CD4-positive, alpha-beta memory T cell (primary cell): Measurements from ENCODE around the gene TNKS2. TPM values are rescaled to one million over a fixed set of nuclear protein-coding genes. Genes with fewer than 3 reads are reported as not detected.
A peak's percentile ranks its signal among the peaks of the same experiment; 100 is the strongest.

Experiments used
- CTCF ChIA-PET: fragments of 350-600 bp; sonication (Branson Sonifier 250); formaldehyde crosslinking; loops from one replicate; lab custom pipeline; 2021; ENCODE audit warnings: inconsistent platforms; ENCODE audit not compliant: partially characterized antibody; lab: Charles Lee
- POLR2A ChIA-PET: fragments of 350-600 bp; sonication (Branson Sonifier 250); formaldehyde crosslinking; loops from one replicate; lab custom pipeline; 2021; ENCODE audit not compliant: partially characterized antibody; lab: Charles Lee
- DNase-seq, 5 donors: peaks; one replicate each; pipeline versions ENCODE4 v3.0.0 to v3.0.0-alpha.2; 2020 to 2022; ENCODE audit warnings: mixed read lengths in 1 of 5
- H3K27ac ChIP-seq: one replicate; pipeline ENCODE4 v1.7.0; 2013; ENCODE audit warnings: low read depth, low read length
- H3K27me3 ChIP-seq: 2 replicates; pipeline ENCODE4 v1.7.0; 2013; ENCODE audit warnings: mild to moderate bottlenecking, low read length, moderate library complexity; ENCODE audit not compliant: insufficient read depth
- H3K36me3 ChIP-seq: 2 replicates; pipeline ENCODE4 v1.7.0; 2013; ENCODE audit warnings: mild to moderate bottlenecking, low read length, moderate library complexity; ENCODE audit not compliant: insufficient read depth
- H3K4me1 ChIP-seq: 2 replicates; pipeline ENCODE4 v1.7.0; 2013; ENCODE audit warnings: mild to moderate bottlenecking, low read length, moderate library complexity; ENCODE audit not compliant: insufficient read depth
- H3K4me3 ChIP-seq, 2 donors: one replicate each; pipeline ENCODE4 v1.7.0; 2013; ENCODE audit warnings: low read length in 2 of 2, mild to moderate bottlenecking in 1 of 2
- H3K9me3 ChIP-seq, 2 donors: one replicate each; pipeline ENCODE4 v1.7.0; 2013; ENCODE audit warnings: low read length in 2 of 2, control low read depth in 1 of 2; ENCODE audit not compliant: control insufficient read depth in 1 of 2
- H3K27ac Mint-ChIP-seq, 7 donors: one replicate each; pipeline ENCODE4 v1.8.0; 2020 to 2021; ENCODE audit warnings: mixed read lengths in 7 of 7, mild to moderate bottlenecking in 6 of 7, inconsistent platforms in 3 of 7, moderate library complexity in 3 of 7
- H3K27me3 Mint-ChIP-seq, 2 donors: one replicate each; pipeline ENCODE4 v1.8.0; 2020 to 2021; ENCODE audit warnings: mixed read lengths in 2 of 2
- H3K36me3 Mint-ChIP-seq, 2 donors: one replicate each; pipeline ENCODE4 v1.8.0; 2020 to 2021; ENCODE audit warnings: mixed read lengths in 2 of 2, inconsistent platforms in 1 of 2, mild to moderate bottlenecking in 1 of 2
- H3K4me1 Mint-ChIP-seq, 4 donors: one replicate each; pipeline ENCODE4 v1.8.0; 2020 to 2021; ENCODE audit warnings: mixed read lengths in 4 of 4, mild to moderate bottlenecking in 1 of 4
- H3K4me3 Mint-ChIP-seq, 8 donors: one replicate each; pipeline ENCODE4 v1.8.0; 2020 to 2021; ENCODE audit warnings: mixed read lengths in 8 of 8, mild to moderate bottlenecking in 7 of 8, moderate library complexity in 6 of 8, inconsistent platforms in 3 of 8
- H3K9me3 Mint-ChIP-seq, 8 donors: one replicate each; pipeline ENCODE4 v1.8.0; 2020 to 2021; ENCODE audit warnings: mixed read lengths in 8 of 8, mild to moderate bottlenecking in 5 of 8, inconsistent platforms in 3 of 8, moderate library complexity in 1 of 8
- intact Hi-C: fragments of 100-400 bp; cut with micrococcal nuclease; formaldehyde crosslinking; loops from one replicate; pipeline ENCODE4 v1.15.1; 2023
- polyA plus RNA-seq, 2 donors: library from polyadenylated mRNA; unstranded; fragments of 300-500 nt; fragmentation: Illumina TruSeq; gene quantifications; one replicate each; pipeline ENCODE4 v1.2.3, GENCODE V29; 2021
- total RNA-seq, 2 experiments: library from RNA; stranded (reverse); gene quantifications; one replicate each; pipeline ENCODE4 v1.2.3, GENCODE V29; 2021

The TNKS2 gene
- total and polyA plus RNA-seq, 4 experiments from 2014 or later: 18.7 to 70.0 (median 48.1) TPM

DNA sequence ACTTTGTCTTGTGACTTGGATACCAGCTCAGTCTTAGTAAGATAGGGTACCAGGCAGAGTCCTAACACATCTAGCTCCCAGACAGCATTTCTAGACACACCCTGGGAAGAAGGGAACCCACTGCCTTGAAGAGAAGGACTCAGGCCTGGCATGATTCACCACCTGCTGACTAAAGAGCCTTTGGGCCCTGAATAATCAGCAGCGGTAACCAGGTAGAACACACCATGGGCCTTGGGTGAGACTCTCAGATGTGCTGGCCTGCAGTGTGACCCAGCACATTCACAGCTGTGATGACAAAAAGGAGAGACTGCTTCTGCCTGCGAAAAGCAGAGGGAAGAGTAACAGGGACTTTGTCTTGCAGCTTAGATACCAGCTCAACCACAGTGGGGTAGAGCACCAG is 10.4 kb upstream of the TNKS2 start:
- ChIA-PET POLR2A (no interaction called here), CTCF (no interaction called here)
- H3K9me3 ChIP-seq: no peaks in the 10 kb centered on the region
- no peak overlapping the region for H3K27ac ChIP-seq
- H3K4me3 ChIP-seq: no peak overlapping the region
- H3K4me1 Mint-ChIP-seq: no peaks in the 10 kb centered on the region
- H3K27ac Mint-ChIP-seq: no peak overlapping the region
- intact Hi-C loops: no loop called here
- no peaks in the 10 kb centered on the region for H3K9me3 Mint-ChIP-seq
- peaks cover 0 to 4% of the 10 kb centered on the region in 2 donors for H3K27me3 Mint-ChIP-seq
- DNase-seq: no peak
- H3K36me3 ChIP-seq: no peaks in the 10 kb centered on the region
- no peaks in the 10 kb centered on the region for H3K27me3 ChIP-seq
- no peaks in the 10 kb centered on the region for H3K4me1 ChIP-seq
- H3K4me3 Mint-ChIP-seq: no peak overlapping the region
- H3K36me3 Mint-ChIP-seq: no peaks in the 10 kb centered on the region

- no peak for DNase-seq
- Histone ChIP-seq H3K9me3 (no peaks in the 10 kb centered on the region), H3K27ac (no peak overlapping the region), H3K36me3 (no peaks in the 10 kb centered on the region), H3K27me3 (no peaks in the 10 kb centered on the region), H3K4me3 (no peak overlapping the region), H3K4me1 (no peaks in the 10 kb centered on the region)
- Mint-ChIP-seq H3K9me3 (no peaks in the 10 kb centered on the region), H3K36me3 (no peaks in the 10 kb centered on the region), H3K27me3 (peaks cover 0 to 1% of the 10 kb centered on the region in 2 donors), H3K27ac (no peak overlapping the region), H3K4me3 (no peak overlapping the region), H3K4me1 (no peaks in the 10 kb centered on the region)
- intact Hi-C loops: no loop called here
- POLR2A ChIA-PET: no interaction called here
- CTCF ChIA-PET: no interaction called here
Measured at GRCh38 chr10:91788527-91788926, 9.7 kb upstream of the TNKS2 start.

- no peaks in the 10 kb centered on the region for H3K27me3 Mint-ChIP-seq
- H3K4me3 ChIP-seq: peak overlapping the region; percentile 15 to 83
- peak overlapping the region; percentile 83 to 99 (median 93) for H3K4me3 Mint-ChIP-seq
Measured at GRCh38 chr10:91796331-91797047, 1.7 kb upstream of the TNKS2 start.

DNA sequence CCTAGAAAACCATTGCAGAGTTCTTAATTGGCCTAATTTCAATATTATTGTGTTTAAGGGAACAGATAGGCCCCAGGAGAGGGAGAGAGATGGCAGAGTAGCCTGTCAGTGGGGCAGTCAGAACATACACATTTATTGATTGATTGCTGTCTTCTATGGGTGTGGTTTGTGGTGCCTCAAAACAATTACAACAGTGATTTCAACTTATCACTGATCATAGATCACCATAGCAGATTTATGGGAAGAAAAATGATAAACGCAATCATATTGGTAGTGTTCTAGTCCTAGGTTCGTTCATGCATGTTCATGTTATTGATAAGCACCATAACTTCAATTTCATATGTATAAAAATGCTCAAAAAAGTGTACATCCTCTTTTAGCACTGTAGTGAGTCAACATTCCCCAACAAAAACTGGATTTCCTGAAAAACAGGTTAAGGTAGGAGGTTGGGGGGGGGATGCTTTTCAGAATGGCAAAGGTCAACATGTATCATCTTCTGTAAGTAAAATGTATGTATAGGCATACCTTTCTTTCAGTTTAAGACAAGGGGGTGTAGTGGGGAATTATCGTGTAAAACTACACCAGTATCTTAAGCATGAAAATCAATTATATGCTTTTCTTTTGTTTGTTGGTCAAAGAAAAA is 1.1 kb upstream of the TNKS2 start:
- ChIA-PET CTCF (interaction anchor here (0.9 to 2.0 kb wide), 6 partner anchors 11 to 386 kb away, joined by 3 to 13 read pairs (median 6); partner anchors contain the start of genes BTAF1 and FGFBP3), POLR2A (interaction anchor here (0.8 to 4.7 kb wide), 9 partner anchors 11 to 794 kb away, joined by 3 to 57 read pairs (median 5); partner anchors contain the start of genes BTAF1 and FGFBP3)
- intact Hi-C loops: loop anchor here (5.0 kb wide), 2 partner anchors 385 to 500 kb away; partner anchors contain the start of gene HECTD2
- Histone ChIP-seq H3K4me1 (peaks cover 44% of the 10 kb centered on the region), H3K4me3 (peak overlapping the region; percentile 77 to 83), H3K36me3 (no peaks in the 10 kb centered on the region), H3K9me3 (no peaks in the 10 kb centered on the region), H3K27ac (peak overlapping the region; percentile 90), H3K27me3 (no peaks in the 10 kb centered on the region)
- H3K4me3 Mint-ChIP-seq: peak overlapping the region; percentile 83 to 99 (median 93)
- H3K27me3 Mint-ChIP-seq: no peaks in the 10 kb centered on the region
- peaks cover 43 to 63% (median 53%) of the 10 kb centered on the region in 4 donors for H3K4me1 Mint-ChIP-seq
- H3K9me3 Mint-ChIP-seq: peaks cover 0 to 3% (median 0%) of the 10 kb centered on the region in 8 donors
- peaks cover 12 to 29% of the 10 kb centered on the region in 2 donors for H3K36me3 Mint-ChIP-seq
- DNase-seq: no peak
- peak overlapping the region; percentile 83 to 98 (median 94) for H3K27ac Mint-ChIP-seq

More at GRCh38 chr10:91796331-91797047, 1.7 kb upstream of the TNKS2 start:
- Mint-ChIP-seq H3K36me3 (peaks cover 8 to 24% of the 10 kb centered on the region in 2 donors), H3K9me3 (peaks cover 0 to 3% (median 0%) of the 10 kb centered on the region in 8 donors), H3K4me1 (peaks cover 38 to 57% (median 47%) of the 10 kb centered on the region in 4 donors), H3K27ac (peak overlapping the region; percentile 83 to 98 (median 94))
- no peaks in the 10 kb centered on the region for H3K36me3 ChIP-seq
- peak overlapping the region; percentile 90 for H3K27ac ChIP-seq
- peaks cover 38% of the 10 kb centered on the region for H3K4me1 ChIP-seq
- intact Hi-C loops: loop anchor here (5.0 kb wide), 2 partner anchors 384 to 499 kb away; partner anchors contain the start of gene HECTD2
- peak; percentile 40 to 67 (median 48) for DNase-seq
- no peaks in the 10 kb centered on the region for H3K27me3 ChIP-seq
- CTCF ChIA-PET: interaction anchor here (0.8 to 2.0 kb wide), 10 partner anchors 12 to 498 kb away, joined by 3 to 13 read pairs (median 5); partner anchors contain the start of gene FGFBP3
- H3K9me3 ChIP-seq: no peaks in the 10 kb centered on the region
- POLR2A ChIA-PET: interaction anchor here (0.8 to 4.7 kb wide), 8 partner anchors 11 to 795 kb away, joined by 3 to 57 read pairs (median 4); partner anchors contain the start of genes BTAF1 and FGFBP3

DNA sequence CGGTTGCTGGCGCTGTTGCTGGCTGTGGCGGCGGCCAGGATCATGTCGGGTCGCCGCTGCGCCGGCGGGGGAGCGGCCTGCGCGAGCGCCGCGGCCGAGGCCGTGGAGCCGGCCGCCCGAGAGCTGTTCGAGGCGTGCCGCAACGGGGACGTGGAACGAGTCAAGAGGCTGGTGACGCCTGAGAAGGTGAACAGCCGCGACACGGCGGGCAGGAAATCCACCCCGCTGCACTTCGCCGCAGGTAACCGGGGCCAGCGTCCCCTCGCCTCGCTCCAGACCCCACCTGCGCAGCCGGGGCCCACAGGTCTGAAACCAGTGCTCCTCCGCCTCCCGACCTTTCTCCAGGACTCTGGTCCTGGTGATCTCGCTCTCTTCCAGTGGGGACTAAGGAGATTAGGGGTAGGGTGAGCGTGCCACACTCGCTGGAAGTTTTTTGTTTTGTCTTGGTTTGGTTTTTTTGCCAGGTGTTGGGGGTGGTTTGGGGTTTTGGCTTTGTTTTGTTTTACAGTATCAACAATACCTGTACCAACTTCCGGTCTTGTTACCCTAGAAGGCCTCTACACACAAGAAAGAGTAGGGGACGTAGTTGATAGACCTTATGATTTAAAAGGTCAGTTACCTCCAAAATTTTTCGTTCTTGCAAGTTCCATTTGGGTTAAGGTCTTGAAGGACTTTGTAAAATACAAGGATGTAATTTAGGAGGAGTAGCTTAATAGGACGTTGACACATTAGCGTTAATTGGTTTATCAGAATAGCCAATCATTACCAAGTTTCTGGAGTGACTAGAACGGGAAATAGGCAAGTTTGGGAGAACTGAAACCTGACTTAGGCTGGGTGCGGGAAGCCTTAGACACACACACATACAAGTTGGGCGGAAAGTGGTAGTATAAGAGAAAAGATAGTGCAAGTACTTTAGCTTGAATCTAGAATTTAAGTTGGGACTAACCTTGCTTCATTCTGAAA is 704 bp downstream of the TNKS2 start:
- peak overlapping the region; percentile 92 to 100 (median 98) for H3K27ac Mint-ChIP-seq
- Histone ChIP-seq H3K27ac (peak overlapping the region; percentile 90), H3K27me3 (no peaks in the 10 kb centered on the region), H3K4me3 (peak overlapping the region; percentile 83), H3K9me3 (no peaks in the 10 kb centered on the region), H3K36me3 (no peaks in the 10 kb centered on the region), H3K4me1 (peaks cover 62% of the 10 kb centered on the region)
- peaks cover 55 to 81% (median 69%) of the 10 kb centered on the region in 4 donors for H3K4me1 Mint-ChIP-seq
- no peaks in the 10 kb centered on the region for H3K27me3 Mint-ChIP-seq
- CTCF ChIA-PET: interaction anchor here (1.0 to 2.0 kb wide), 6 partner anchors 14 to 388 kb away, joined by 3 to 6 read pairs (median 4); partner anchors contain the start of genes BTAF1 and FGFBP3
- H3K9me3 Mint-ChIP-seq: peaks cover 0 to 5% (median 0%) of the 10 kb centered on the region in 8 donors
- POLR2A ChIA-PET: interaction anchor here (0.8 to 4.7 kb wide), 16 partner anchors 9 to 1049 kb away, joined by 3 to 57 read pairs (median 4); partner anchors contain the start of genes BTAF1, EXOC6, FGFBP3 and KIF11
- intact Hi-C loops: loop anchor here (1.0 to 5.0 kb wide), 6 partner anchors 40 to 502 kb away; partner anchors contain the start of genes BTAF1, CPEB3, HECTD2 and MARCHF5
- H3K4me3 Mint-ChIP-seq: peak overlapping the region; percentile 90 to 99 (median 99)
- DNase-seq: peak; percentile 57 to 77 (median 74)
- peaks cover 12 to 43% of the 10 kb centered on the region in 2 donors for H3K36me3 Mint-ChIP-seq

GRCh38 chr10:91799612-91799975 is 1.4 kb downstream of the TNKS2 start:
- Histone ChIP-seq H3K36me3 (no peaks in the 10 kb centered on the region), H3K27me3 (no peaks in the 10 kb centered on the region), H3K4me1 (peaks cover 68% of the 10 kb centered on the region), H3K9me3 (no peaks in the 10 kb centered on the region), H3K4me3 (peak overlapping the region; percentile 83), H3K27ac (peak overlapping the region; percentile 90)
- intact Hi-C loops: loop anchor here (1.0 to 5.0 kb wide), 5 partner anchors 41 to 502 kb away; partner anchors contain the start of genes BTAF1, CPEB3, HECTD2 and MARCHF5
- Mint-ChIP-seq H3K4me3 (peak overlapping the region; percentile 90 to 99 (median 99)), H3K9me3 (peaks cover 0 to 5% (median 0%) of the 10 kb centered on the region in 8 donors), H3K27me3 (no peaks in the 10 kb centered on the region), H3K4me1 (peaks cover 62 to 88% (median 76%) of the 10 kb centered on the region in 4 donors), H3K36me3 (peaks cover 15 to 49% of the 10 kb centered on the region in 2 donors), H3K27ac (peak overlapping the region; percentile 82 to 99 (median 98))
- ChIA-PET CTCF (interaction anchor here (1.1 kb wide), 2 partner anchors 13 to 40 kb away, joined by 3 to 5 read pairs; no protein-coding TSS in a partner anchor), POLR2A (interaction anchor here (0.8 to 4.7 kb wide), 5 partner anchors 88 to 391 kb away, joined by 3 to 57 read pairs (median 9); partner anchors contain the start of genes BTAF1 and FGFBP3)
- DNase-seq: no peak
